MCF 10A (cell line): Measurements from ENCODE around the gene CDC7. TPM values are rescaled to one million over a fixed set of nuclear protein-coding genes. Genes with fewer than 3 reads are reported as not detected.
A peak's percentile ranks its signal among the peaks of the same experiment; 100 is the strongest.

Source experiments
- BruUV-seq: library from RNA; stranded (reverse); fragments of 400-500 nt; replicated peaks from 2 replicates; lab custom pipeline; 2021; lab: Mats Ljungman, UMichigan
- CTCF ChIA-PET: fragments of 300-600 bp; sonication (Branson Sonifier 250); formaldehyde crosslinking; extraction: SDS; loops from one replicate; lab custom pipeline; 2021; ENCODE audit warnings: antibody characterized with exemption, inconsistent platforms; lab: Yijun Ruan, JAX
- POLR2A ChIA-PET: fragments of 300-600, 350-650 bp; sonication (Branson Sonifier 250); formaldehyde crosslinking; extraction: SDS; loops from one replicate; lab custom pipeline; 2020; ENCODE audit warnings: antibody characterized with exemption, inconsistent platforms; lab: Yijun Ruan, JAX
- DNase-seq: peaks from one replicate; pipeline ENCODE4 v3.0.0-alpha.2; 2018; ENCODE audit not compliant: unreplicated experiment
- H3K27ac Mint-ChIP-seq: one replicate; pipeline ENCODE4 v1.8.0; 2022; ENCODE audit warnings: mild to moderate bottlenecking, low read depth, mixed read lengths; ENCODE audit not compliant: unreplicated experiment
- H3K27me3 Mint-ChIP-seq: one replicate; pipeline ENCODE4 v1.8.0; 2022; ENCODE audit warnings: mixed read lengths; ENCODE audit not compliant: insufficient read depth, unreplicated experiment
- H3K36me3 Mint-ChIP-seq: one replicate; pipeline ENCODE4 v1.8.0; 2022; ENCODE audit warnings: mild to moderate bottlenecking, moderate library complexity, mixed read lengths; ENCODE audit not compliant: insufficient read depth, unreplicated experiment
- H3K4me1 Mint-ChIP-seq: one replicate; pipeline ENCODE4 v1.8.0; 2022; ENCODE audit warnings: mixed read lengths; ENCODE audit not compliant: insufficient read depth, unreplicated experiment
- H3K4me3 Mint-ChIP-seq: one replicate; pipeline ENCODE4 v1.8.0; 2022; ENCODE audit warnings: mild to moderate bottlenecking, moderate library complexity, mixed read lengths; ENCODE audit not compliant: unreplicated experiment
- H3K9me3 Mint-ChIP-seq: one replicate; pipeline ENCODE4 v1.8.0; 2022; ENCODE audit warnings: mixed read lengths; ENCODE audit not compliant: unreplicated experiment
- intact Hi-C: fragments of 100-400 bp; cut with micrococcal nuclease; formaldehyde crosslinking; loops from 2 replicates; pipeline ENCODE4 v1.14.1; 2022
- total RNA-seq: library from RNA; stranded (reverse); gene quantifications from 2 replicates; pipeline ENCODE4 v1.2.3, GENCODE V29; 2022
- TF ChIP-seq, protein P1 (sequence below): fragments of 200-600 bp; IDR thresholded peaks from one replicate; pipeline ENCODE4 v1.8.0; 2022; ENCODE audit warnings: antibody characterized with exemption, mild to moderate bottlenecking; ENCODE audit not compliant: unreplicated experiment

Gene CDC7
- total RNA-seq, 1 experiment from 2014 or later, result 8.0 TPM

GRCh38 chr1:91533361-91534024, 32.8 kb downstream of the CDC7 start:
- Mint-ChIP-seq H3K4me1 (peaks cover 30% of the 10 kb centered on the region), H3K4me3 (no peak overlapping the region), H3K27ac (no peak overlapping the region), H3K36me3 (no peaks in the 10 kb centered on the region), H3K27me3 (no peaks in the 10 kb centered on the region), H3K9me3 (no peaks in the 10 kb centered on the region)
- TF ChIP-seq, protein P1, sequence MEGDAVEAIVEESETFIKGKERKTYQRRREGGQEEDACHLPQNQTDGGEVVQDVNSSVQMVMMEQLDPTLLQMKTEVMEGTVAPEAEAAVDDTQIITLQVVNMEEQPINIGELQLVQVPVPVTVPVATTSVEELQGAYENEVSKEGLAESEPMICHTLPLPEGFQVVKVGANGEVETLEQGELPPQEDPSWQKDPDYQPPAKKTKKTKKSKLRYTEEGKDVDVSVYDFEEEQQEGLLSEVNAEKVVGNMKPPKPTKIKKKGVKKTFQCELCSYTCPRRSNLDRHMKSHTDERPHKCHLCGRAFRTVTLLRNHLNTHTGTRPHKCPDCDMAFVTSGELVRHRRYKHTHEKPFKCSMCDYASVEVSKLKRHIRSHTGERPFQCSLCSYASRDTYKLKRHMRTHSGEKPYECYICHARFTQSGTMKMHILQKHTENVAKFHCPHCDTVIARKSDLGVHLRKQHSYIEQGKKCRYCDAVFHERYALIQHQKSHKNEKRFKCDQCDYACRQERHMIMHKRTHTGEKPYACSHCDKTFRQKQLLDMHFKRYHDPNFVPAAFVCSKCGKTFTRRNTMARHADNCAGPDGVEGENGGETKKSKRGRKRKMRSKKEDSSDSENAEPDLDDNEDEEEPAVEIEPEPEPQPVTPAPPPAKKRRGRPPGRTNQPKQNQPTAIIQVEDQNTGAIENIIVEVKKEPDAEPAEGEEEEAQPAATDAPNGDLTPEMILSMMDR, result no peak
- intact Hi-C loops, result no loop called here
- BruUV-seq, result no TSS peak
- CTCF ChIA-PET, result interaction anchor here (0.7 to 3.1 kb wide), 4 partner anchors 15 to 78 kb away, joined by 3 to 15 read pairs (median 3); no protein-coding TSS in a partner anchor
- no peak for DNase-seq
- POLR2A ChIA-PET, result interaction anchor here (0.7 to 1.0 kb wide), 4 partner anchors 11 to 390 kb away, joined by 3 to 4 read pairs (median 4); no protein-coding TSS in a partner anchor

DNA sequence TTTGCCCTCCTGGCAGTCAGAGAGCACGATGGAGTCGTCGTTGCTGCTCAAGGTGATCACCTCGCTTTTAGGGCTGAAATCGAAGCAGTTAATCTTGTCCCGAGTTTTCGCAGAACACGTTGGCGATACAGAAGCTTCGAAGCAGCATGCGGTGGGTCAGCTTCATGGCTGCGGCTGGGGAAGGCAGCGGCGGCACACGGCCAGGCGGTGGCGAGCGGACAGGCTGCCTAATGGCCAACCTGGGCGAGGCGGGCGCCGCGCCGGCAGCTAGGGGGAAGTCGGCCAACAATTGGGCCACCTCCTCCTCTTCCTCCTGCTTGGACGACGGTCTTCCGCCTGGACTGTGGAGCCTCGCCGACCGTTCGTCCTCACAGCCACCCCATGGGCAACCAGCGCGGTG, 34.8 kb downstream of the CDC7 start:
- no peaks in the 10 kb centered on the region for H3K27me3 Mint-ChIP-seq
- BruUV-seq, result no TSS peak
- TF ChIP-seq, protein P1, result no peak
- CTCF ChIA-PET, result interaction anchor here (0.7 to 3.1 kb wide), 4 partner anchors 76 to 394 kb away, joined by 3 to 15 read pairs (median 4); no protein-coding TSS in a partner anchor
- intact Hi-C loops, result no loop called here
- POLR2A ChIA-PET, result interaction anchor here (0.7 to 5.1 kb wide), 3 partner anchors 16 to 282 kb away, joined by 3 to 39 read pairs (median 18); no protein-coding TSS in a partner anchor
- H3K9me3 Mint-ChIP-seq, result no peaks in the 10 kb centered on the region
- H3K4me3 Mint-ChIP-seq, result no peak overlapping the region
- H3K27ac Mint-ChIP-seq, result no peak overlapping the region
- no peak for DNase-seq
- no peaks in the 10 kb centered on the region for H3K36me3 Mint-ChIP-seq
- H3K4me1 Mint-ChIP-seq, result peaks cover 29% of the 10 kb centered on the region

- POLR2A ChIA-PET, result interaction anchor here (0.7 to 5.1 kb wide), 33 partner anchors 8 to 363 kb away, joined by 3 to 39 read pairs (median 8); partner anchors contain the start of gene TGFBR3
- CTCF ChIA-PET, result interaction anchor here (0.5 to 1.7 kb wide), 10 partner anchors 10 to 392 kb away, joined by 3 to 9 read pairs (median 4); no protein-coding TSS in a partner anchor
- intact Hi-C loops, result no loop called here
Observed at GRCh38 chr1:91537281-91537986, 36.8 kb downstream of the CDC7 start.

More at GRCh38 chr1:91537281-91537986, 36.8 kb downstream of the CDC7 start:
- DNase-seq, result peak; percentile 66
- TF ChIP-seq, protein P1, result no peak
- BruUV-seq, result no TSS peak
- Mint-ChIP-seq H3K27me3 (no peaks in the 10 kb centered on the region), H3K4me3 (peak overlapping the region; percentile 19), H3K4me1 (peaks cover 25% of the 10 kb centered on the region), H3K9me3 (no peaks in the 10 kb centered on the region), H3K36me3 (no peaks in the 10 kb centered on the region), H3K27ac (peak overlapping the region; percentile 76)
